SU-DHL-6 (cell line): Measurements from ENCODE around the gene PTPN1.
"Not testable (repeated sequence)": the region's sequence is repeated elsewhere in the genome, so short reads cannot be mapped to it uniquely, and the experiment has no call there.

ENCODE experiments used
- H2AFZ ChIP-seq: fragments of 200-600 bp; sonication (generic); 2 replicates; pipeline ENCODE4 v1.6.1; 2014; ENCODE audit warnings: low read depth, mild to moderate bottlenecking, moderate library complexity, mixed read lengths, antibody characterized with exemption, low read length; ENCODE audit not compliant: severe bottlenecking
- H3F3A ChIP-seq: fragments of 200-600 bp; shearing (Covaris generic); 2 replicates; pipeline ENCODE4 v1.6.0; 2016; ENCODE audit warnings: antibody characterized with exemption, mild to moderate bottlenecking; ENCODE audit not compliant: insufficient read depth
- H3K27ac ChIP-seq: fragments of 200-600 bp; sonication (generic); 2 replicates; pipeline ENCODE4 v1.5.1; 2016; ENCODE audit warnings: low read depth, mild to moderate bottlenecking, low read length, moderate library complexity, mixed read lengths
- H3K27me3 ChIP-seq: fragments of 200-600 bp; sonication (generic), shearing (Covaris generic); 2 replicates; pipeline ENCODE4 v1.6.0; 2014; ENCODE audit warnings: mild to moderate bottlenecking, low read length
- H3K36me3 ChIP-seq: fragments of 200-600 bp; sonication (generic); 2 replicates; pipeline ENCODE4 v1.6.1; 2014; ENCODE audit warnings: mild to moderate bottlenecking, low read length, mixed read lengths
- H3K4me2 ChIP-seq: fragments of 300-600, 200-600 bp; shearing (Covaris generic), sonication (generic); 2 replicates; pipeline ENCODE4 v1.6.0; 2014; ENCODE audit warnings: low read length, low read depth, mild to moderate bottlenecking; ENCODE audit not compliant: poor library complexity, severe bottlenecking
- H3K4me3 ChIP-seq: fragments of 200-600 bp; sonication (generic); 2 replicates; pipeline ENCODE4 v1.5.1; 2014; ENCODE audit warnings: antibody characterized with exemption, low read length, mild to moderate bottlenecking, mixed read lengths; ENCODE audit not compliant: insufficient read depth, poor library complexity, severe bottlenecking
- H3K79me2 ChIP-seq: fragments of 200-600 bp; sonication (generic); 2 replicates; pipeline ENCODE4 v1.6.1; 2014; ENCODE audit warnings: mild to moderate bottlenecking, low read length, moderate library complexity; ENCODE audit not compliant: insufficient read depth
- H3K9ac ChIP-seq: fragments of 200-600 bp; sonication (generic); 2 replicates; pipeline ENCODE4 v1.7.0; 2014; ENCODE audit warnings: mild to moderate bottlenecking, low read length
- H3K9me2 ChIP-seq: fragments of 200-600 bp; sonication (generic); replicated peaks from 2 replicates; pipeline ENCODE4 v1.6.1; 2014; ENCODE audit warnings: low read length; ENCODE audit not compliant: insufficient read depth
- H3K9me3 ChIP-seq: fragments of 200-600 bp; sonication (generic); 2 replicates; pipeline ENCODE4 v1.6.1; 2014; ENCODE audit warnings: low read length, mixed read lengths; ENCODE audit not compliant: insufficient read depth
- H4K20me1 ChIP-seq: fragments of 200-600 bp; sonication (generic); 2 replicates; pipeline ENCODE4 v1.6.1; 2014; ENCODE audit warnings: low read depth, mild to moderate bottlenecking, antibody characterized with exemption, low read length, moderate library complexity, mixed read lengths
- CTCF ChIP-seq: fragments of 200-600 bp; sonication (generic); IDR thresholded peaks from one replicate; pipeline ENCODE4 v1.5.1; 2017; ENCODE audit warnings: antibody characterized with exemption, mild to moderate bottlenecking, low read length, moderate library complexity; ENCODE audit not compliant: insufficient read depth, poor library complexity, severe bottlenecking
- EZH2phosphoT487 ChIP-seq: fragments of 200-600 bp; sonication (generic), shearing (Covaris generic); conservative IDR thresholded peaks from 2 replicates; pipeline ENCODE4 v1.6.1; 2018; ENCODE audit warnings: mild to moderate bottlenecking, antibody characterized with exemption, low read length, moderate library complexity, mixed read lengths

PTPN1 gene

GRCh38 chr20:50597406-50597969, 87.3 kb downstream of the PTPN1 start:
- TF ChIP-seq EZH2phosphoT487 (no peak), CTCF (no peak)
- H3K4me2 ChIP-seq: no peak overlapping the region
- H3K9me2 ChIP-seq: no peaks in the 10 kb centered on the region
- no peak overlapping the region for H3K27ac ChIP-seq
- no peaks in the 10 kb centered on the region for H4K20me1 ChIP-seq
- H3K4me3 ChIP-seq: no peak overlapping the region
- H2AFZ ChIP-seq: no peak overlapping the region
- no peaks in the 10 kb centered on the region for H3K79me2 ChIP-seq
- H3K9ac ChIP-seq: no peak overlapping the region
- H3K9me3 ChIP-seq: no peaks in the 10 kb centered on the region
- H3F3A ChIP-seq: no peaks in the 10 kb centered on the region
- no peaks in the 10 kb centered on the region for H3K27me3 ChIP-seq
- H3K36me3 ChIP-seq: no peaks in the 10 kb centered on the region

- H3K36me3 ChIP-seq: no peaks in the 10 kb centered on the region
- no peak overlapping the region for H3K9ac ChIP-seq
- no peaks in the 10 kb centered on the region for H3K79me2 ChIP-seq
- no peaks in the 10 kb centered on the region for H4K20me1 ChIP-seq
- no peak overlapping the region for H3K27ac ChIP-seq
- no peak overlapping the region for H3K4me3 ChIP-seq
- H2AFZ ChIP-seq: no peak overlapping the region
- TF ChIP-seq CTCF (no peak), EZH2phosphoT487 (no peak)
- no peaks in the 10 kb centered on the region for H3K9me3 ChIP-seq
- no peak overlapping the region for H3K4me2 ChIP-seq
- no peaks in the 10 kb centered on the region for H3F3A ChIP-seq
- no peaks in the 10 kb centered on the region for H3K27me3 ChIP-seq
- H3K9me2 ChIP-seq: no peaks in the 10 kb centered on the region
Observed at GRCh38 chr20:50598074-50598473, 87.9 kb downstream of the PTPN1 start.

- H3K27me3 ChIP-seq, H3K4me3 ChIP-seq, H3F3A ChIP-seq, H2AFZ ChIP-seq, H3K27ac ChIP-seq, H3K9me3 ChIP-seq, H3K36me3 ChIP-seq, H3K79me2 ChIP-seq, H3K9ac ChIP-seq, H3K4me2 ChIP-seq, H3K9me2 ChIP-seq, H4K20me1 ChIP-seq: not testable (repeated sequence)
Observed at GRCh38 chr20:50598768-50599167, 88.6 kb downstream of the PTPN1 start.

- no peak overlapping the region for H3K4me3 ChIP-seq
- no peaks in the 10 kb centered on the region for H3K79me2 ChIP-seq
- no peak overlapping the region for H2AFZ ChIP-seq
- TF ChIP-seq CTCF: no peak
- TF ChIP-seq EZH2phosphoT487: no peak
- H3K9ac ChIP-seq: no peak overlapping the region
- H3K36me3 ChIP-seq: no peaks in the 10 kb centered on the region
- H3K9me2 ChIP-seq: no peaks in the 10 kb centered on the region
- H3F3A ChIP-seq: no peaks in the 10 kb centered on the region
- no peak overlapping the region for H3K27ac ChIP-seq
- H4K20me1 ChIP-seq: no peaks in the 10 kb centered on the region
- H3K4me2 ChIP-seq: no peak overlapping the region
- no peaks in the 10 kb centered on the region for H3K27me3 ChIP-seq
- no peaks in the 10 kb centered on the region for H3K9me3 ChIP-seq
Observed at GRCh38 chr20:50600281-50600895, 90.2 kb downstream of the PTPN1 start.
